HepG2 (cell line): ENCODE results near the gene SENP6. TPM values are rescaled to one million over a fixed set of nuclear protein-coding genes. Genes with fewer than 3 reads are reported as not detected.
A peak's percentile ranks its signal among the peaks of the same experiment; 100 is the strongest.

Experiments used
- ATAC-seq: fragments of 200-7000 bp; cut with Tn5 transposase; 3 replicates; pipeline ENCODE4 v1.9.1; 2020; ENCODE audit warnings: mild to moderate bottlenecking, moderate library complexity
- BruUV-seq: library from RNA; stranded (reverse); fragments of 400-500 nt; replicated peaks from 2 replicates; lab custom pipeline; 2021; lab: Mats Ljungman, UMichigan
- CTCF ChIA-PET: fragments of 300-600 bp; formaldehyde crosslinking; extraction: SDS; loops from one replicate; lab custom pipeline; 2021; ENCODE audit warnings: low total read pairs, inconsistent platforms, low intra/inter-chr PET ratio; lab: Yijun Ruan, JAX
- POLR2A ChIA-PET: fragments of 350-600 bp; sonication (Branson Sonifier 250); formaldehyde crosslinking; loops from one replicate; lab custom pipeline; 2020; ENCODE audit warnings: antibody characterized with exemption, inconsistent platforms; lab: Yijun Ruan, JAX
- DNase-seq: peaks from one replicate; pipeline ENCODE4 v3.0.0-alpha.2; 2015; ENCODE audit warnings: low spot score
- FAIRE-seq: peaks from 3 replicates; lab custom pipeline; 2011; peaks lifted over from hg19 to GRCh38; lab: Jason Lieb, UNC
- H2AFZ ChIP-seq: one replicate; pipeline ENCODE4 v1.6.1; 2011; ENCODE audit warnings: low read length, inconsistent platforms
- H3K27ac ChIP-seq: fragments of 300-600 bp; 3 replicates; pipeline ENCODE4 v1.8.0; 2011; ENCODE audit warnings: mixed run types, mild to moderate bottlenecking, mixed read lengths, low read length, inconsistent platforms; ENCODE audit not compliant: insufficient read depth; ENCODE audit errors: extremely low read length
- H3K27me3 ChIP-seq, 2 experiments: fragments of 200-600 bp in 1 of 2; 2 replicates in 1 of 2; 3 replicates in 1 of 2; pipeline versions ENCODE4 v1.6.0 to v1.8.0; 2011; ENCODE audit warnings: low read length in 2 of 2, mild to moderate bottlenecking in 2 of 2, moderate library complexity in 2 of 2, inconsistent platforms in 1 of 2; ENCODE audit not compliant: insufficient read depth in 2 of 2, control insufficient read depth in 1 of 2
- H3K36me3 ChIP-seq, 2 experiments: fragments of 200-600 bp in 1 of 2; replicated peaks in 1 of 2; 2 replicates in 1 of 2; 3 replicates in 1 of 2; pipeline versions ENCODE4 v1.5.1 to v1.8.0; 2011; ENCODE audit warnings: low read length in 2 of 2, inconsistent platforms in 1 of 2; ENCODE audit not compliant: insufficient read depth in 2 of 2, control insufficient read depth in 1 of 2
- H3K4me1 ChIP-seq: 2 replicates; pipeline ENCODE4 v1.5.1; 2012; ENCODE audit warnings: low read length, inconsistent platforms; ENCODE audit not compliant: insufficient read depth
- H3K4me2 ChIP-seq: 2 replicates; pipeline ENCODE4 v1.6.0; 2011; ENCODE audit warnings: low read depth, low read length, inconsistent platforms
- H3K4me3 ChIP-seq, 3 experiments: fragments of 200-600 bp in 1 of 3; sonication (generic), shearing (Covaris generic) in 1 of 3; replicated peaks in 1 of 3; 2 replicates each; pipeline ENCODE4 v1.5.1; 2011 to 2016; ENCODE audit warnings: low read length in 3 of 3, inconsistent platforms in 2 of 3, low read depth in 2 of 3, mild to moderate bottlenecking in 2 of 3, control low read depth in 1 of 3, mixed read lengths in 1 of 3; ENCODE audit not compliant: insufficient read depth in 1 of 3
- H3K79me2 ChIP-seq: one replicate; pipeline ENCODE4 v1.6.1; 2011; ENCODE audit warnings: low read length, inconsistent platforms; ENCODE audit not compliant: insufficient read depth
- H3K9ac ChIP-seq: 2 replicates; pipeline ENCODE4 v1.6.0; 2011; ENCODE audit warnings: mild to moderate bottlenecking, low read depth, low read length, inconsistent platforms; ENCODE audit not compliant: insufficient read depth
- H3K9me3 ChIP-seq: 2 replicates; pipeline ENCODE4 v1.5.1; 2012; ENCODE audit warnings: mild to moderate bottlenecking, low read length
- H4K20me1 ChIP-seq: 2 replicates; pipeline ENCODE4 v1.6.0; 2011; ENCODE audit warnings: inconsistent platforms, mild to moderate bottlenecking, low read length, moderate library complexity; ENCODE audit not compliant: insufficient read depth
- BCL3 ChIP-seq: sonication (generic); formaldehyde crosslinking; IDR thresholded peaks from 2 replicates; pipeline ENCODE4 v1.5.1; 2020; ENCODE audit warnings: mild to moderate bottlenecking, missing genetic modification reagents, moderate library complexity
- ELF4 ChIP-seq: sonication (generic); formaldehyde crosslinking; IDR thresholded peaks from 2 replicates; pipeline ENCODE4 v1.5.0; 2020; ENCODE audit warnings: missing genetic modification reagents, mild to moderate bottlenecking, moderate library complexity, borderline replicate concordance
- IRF2 ChIP-seq: IDR thresholded peaks from 2 replicates; pipeline ENCODE4 v1.6.1; 2018; ENCODE audit warnings: missing genetic modification reagents, missing compliant biosample characterization
- NR2F1 ChIP-seq, 2 experiments: fragments of 450-650 bp in 1 of 2; formaldehyde crosslinking in 1 of 2; IDR thresholded peaks; 2 replicates each; pipeline versions ENCODE4 v1.5.0 to v1.6.1; 2016 to 2020; ENCODE audit warnings: mild to moderate bottlenecking in 1 of 2, missing compliant biosample characterization in 1 of 2, missing genetic modification reagents in 1 of 2, moderate library complexity in 1 of 2
- PCBP1 ChIP-seq: fragments of 200-400 bp; formaldehyde crosslinking; IDR thresholded peaks from 2 replicates; pipeline ENCODE4 v1.6.1; 2017; ENCODE audit warnings: mild to moderate bottlenecking, low read depth, low read length, borderline replicate concordance
- RAD51 ChIP-seq: fragments of 450-650 bp; IDR thresholded peaks from 2 replicates; pipeline ENCODE4 v1.6.1; 2016; ENCODE audit warnings: borderline replicate concordance
- RXRA ChIP-seq: sonication (generic); formaldehyde crosslinking; IDR thresholded peaks from 2 replicates; pipeline ENCODE4 v1.5.1; 2020; ENCODE audit warnings: missing genetic modification reagents
- SMARCC2 ChIP-seq: fragments of 450-650 bp; IDR thresholded peaks from 2 replicates; pipeline ENCODE4 v1.6.1; 2017; ENCODE audit warnings: antibody characterized with exemption, mild to moderate bottlenecking
- SRSF1 ChIP-seq: fragments of 200-400 bp; formaldehyde crosslinking; optimal IDR thresholded peaks from 2 replicates; pipeline ENCODE3; 2017; ENCODE audit warnings: mild to moderate bottlenecking, low read depth, low read length, moderate library complexity
- ZNF180 ChIP-seq: sonication (generic); formaldehyde crosslinking; IDR thresholded peaks from 2 replicates; pipeline ENCODE4 v1.4.0; 2020; ENCODE audit warnings: low read depth, missing genetic modification reagents, borderline replicate concordance
- ZNF276 ChIP-seq: sonication (generic); formaldehyde crosslinking; IDR thresholded peaks from 2 replicates; pipeline ENCODE4 v1.4.0; 2020; ENCODE audit warnings: mild to moderate bottlenecking, low read depth, missing genetic modification reagents
- ZNF335 ChIP-seq: sonication (generic); formaldehyde crosslinking; IDR thresholded peaks from 2 replicates; pipeline ENCODE4 v1.4.0; 2020; ENCODE audit warnings: missing genetic modification reagents
- ZNF503 ChIP-seq: sonication (generic); formaldehyde crosslinking; IDR thresholded peaks from 2 replicates; pipeline ENCODE4 v1.4.0; 2020; ENCODE audit warnings: missing genetic modification reagents
- ZNF512 ChIP-seq: sonication (generic); formaldehyde crosslinking; IDR thresholded peaks from 2 replicates; pipeline ENCODE4 v1.4.0; 2020; ENCODE audit warnings: mild to moderate bottlenecking, missing genetic modification reagents
- ZNF749 ChIP-seq: sonication (generic); formaldehyde crosslinking; IDR thresholded peaks from 2 replicates; pipeline ENCODE4 v1.8.0; 2022; ENCODE audit warnings: mild to moderate bottlenecking, missing genetic modification reagents, moderate library complexity, borderline replicate concordance
- WGBS: methylation state at CpG from one replicate; pipeline ENCODE4 v1.1.6; 2017; ENCODE audit warnings: low lambda C conversion rate; 5-methylcytosine and 5-hydroxymethylcytosine counted together
- in situ Hi-C: cut with HindIII; loops from 2 replicates; pipeline ENCODE4 v1.10.0; 2017; ENCODE audit warnings: low pct_unique_long_range_greater_than_20kb; ENCODE audit not compliant: extremely low pct_ligation_motif_present
- intact Hi-C: fragments of 100-400 bp; cut with micrococcal nuclease; formaldehyde crosslinking; loops from one replicate; pipeline ENCODE4 v1.10.0; 2022; ENCODE audit not compliant: unreplicated experiment
- polyA plus RNA-seq, 8 experiments: library from polyadenylated mRNA; depleted of rRNA in 3 of 8; stranded (reverse) in 7 of 8; unstranded in 1 of 8; fragments of >200 nt; fragmentation: Illumina TruSeq in 4 of 8; extraction: Trizol in 4 of 8; gene quantifications; 2 replicates each; pipeline versions ENCODE4 v1.2.1 to v1.2.3, GENCODE V29; 2011 to 2016; ENCODE audit warnings: low read depth in 4 of 8, missing spikeins in 1 of 8, mixed read lengths in 1 of 8; ENCODE audit not compliant: insufficient read depth in 1 of 8
- total RNA-seq, 5 experiments: library from RNA; depleted of rRNA; stranded (reverse); fragments of >200 nt; fragmentation: Illumina TruSeq; extraction: Trizol; gene quantifications; 2 replicates each; pipeline ENCODE4 v1.2.3, GENCODE V29; 2016; ENCODE audit warnings: low read depth in 1 of 5

The SENP6 gene
- total and polyA plus RNA-seq, 2 of the 13 experiments (the other 11 are each of a cell fraction or from before 2014, with no cell fraction given): 21.9 to 50.1 TPM

GRCh38 chr6:75643173-75643572 lies 41.5 kb downstream of the SENP6 start:
- intact Hi-C loops (no loop called here), in situ Hi-C loops (no loop called here)
- FAIRE-seq: no peak
- WGBS: 96% methylated on average over 1 of the region's 1 CpG
- no peaks in the 10 kb centered on the region for H3K79me2 ChIP-seq
- ChIA-PET CTCF (no interaction called here), POLR2A (no interaction called here)
- DNase-seq: no peak
- no peak overlapping the region for H3K27ac ChIP-seq
- peaks cover 5 to 29% of the 10 kb centered on the region in 2 experiments for H3K36me3 ChIP-seq
- H2AFZ ChIP-seq: no peak overlapping the region
- H3K4me2 ChIP-seq: no peak overlapping the region
- no peak overlapping the region for H3K9ac ChIP-seq
- H4K20me1 ChIP-seq: no peaks in the 10 kb centered on the region
- H3K4me3 ChIP-seq: no peak overlapping the region
- TSS peak; percentile 10 for BruUV-seq
- ATAC-seq: no peak
- no peaks in the 10 kb centered on the region for H3K9me3 ChIP-seq
- no peaks in the 10 kb centered on the region for H3K4me1 ChIP-seq
- no peaks in the 10 kb centered on the region for H3K27me3 ChIP-seq
- no peak for TF ChIP-seq BCL3 (CRISPR knock-in tag)
- no peak for TF ChIP-seq PCBP1
- no peak for TF ChIP-seq ELF4 (CRISPR knock-in tag)
- no peak for TF ChIP-seq ZNF335 (CRISPR knock-in tag)
- TF ChIP-seq NR2F1 (CRISPR knock-in tag; IDR thresholded peaks at IDR 0.05): no peak
- no peak for TF ChIP-seq ZNF180 (CRISPR knock-in tag)
- no peak for TF ChIP-seq ZNF512 (CRISPR knock-in tag)
- TF ChIP-seq ZNF503 (CRISPR knock-in tag): no peak
- TF ChIP-seq SMARCC2: no peak
- no peak for TF ChIP-seq ZNF749
- no peak for TF ChIP-seq RAD51
- TF ChIP-seq RXRA: no peak
- TF ChIP-seq SRSF1: no peak
- TF ChIP-seq IRF2 (CRISPR knock-in tag): no peak
- no peak for TF ChIP-seq ZNF276 (CRISPR knock-in tag)
